Activated CD4-positive, alpha-beta T cell treated with anti-CD3 and anti-CD28 coated beads, Interleukin-2, Interleukin-6, amounts not matched to agents 100 ng/mL and 50 ng/mL, durations not matched to agents 16 hours and 8 hours (primary cell): Measurements from ENCODE around the gene TSC2.
"Not testable (repeated sequence)": the region's sequence is repeated elsewhere in the genome, so short reads cannot be mapped to it uniquely, and the experiment has no call there.

ENCODE experiments used
- DNase-seq: peaks from one replicate; pipeline ENCODE4 v3.0.0-alpha.2; 2020

Gene TSC2

DNA sequence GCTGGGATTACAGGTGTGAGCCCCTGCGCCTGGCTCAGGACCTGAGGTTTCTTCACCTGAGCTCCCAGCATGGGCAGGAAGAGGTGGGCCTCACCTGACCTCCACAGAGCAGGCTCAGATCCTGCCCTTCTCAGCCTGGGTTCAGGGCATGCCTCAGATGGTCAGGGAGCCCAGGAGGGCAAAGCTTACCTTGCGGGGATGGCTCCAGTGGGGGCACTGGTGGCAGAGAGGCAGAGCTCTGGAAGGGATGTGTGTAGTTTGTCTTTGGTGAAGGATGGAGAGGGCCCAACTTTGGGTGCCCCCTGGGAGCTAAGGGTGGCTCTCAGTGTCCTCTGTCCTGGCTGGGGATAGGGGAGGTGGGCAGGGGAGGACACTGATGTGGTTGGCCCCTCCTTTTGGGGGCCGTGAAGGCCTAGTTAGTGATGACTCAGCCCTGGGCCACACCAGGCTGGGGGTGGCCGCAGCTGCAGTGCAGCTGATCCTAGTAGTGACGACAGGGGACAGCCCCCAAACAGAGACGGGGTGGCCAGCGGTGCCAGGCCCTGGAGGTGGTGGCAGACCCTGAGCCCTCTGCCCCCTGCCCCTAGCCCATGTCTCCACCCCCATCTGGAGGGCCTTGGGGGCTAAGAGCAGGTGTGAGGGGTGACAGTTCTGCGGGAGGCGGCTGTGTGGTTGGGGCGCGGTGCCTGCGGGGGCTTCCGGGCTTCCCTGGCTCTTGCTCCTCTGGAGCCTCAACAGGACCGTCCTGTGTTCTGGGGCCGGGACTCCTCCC lies 15.3 kb upstream of the TSC2 start:
- no peak for DNase-seq

GRCh38 chr16:2033057-2033908 lies 14.5 kb upstream of the TSC2 start:
- DNase-seq, result no peak

DNA sequence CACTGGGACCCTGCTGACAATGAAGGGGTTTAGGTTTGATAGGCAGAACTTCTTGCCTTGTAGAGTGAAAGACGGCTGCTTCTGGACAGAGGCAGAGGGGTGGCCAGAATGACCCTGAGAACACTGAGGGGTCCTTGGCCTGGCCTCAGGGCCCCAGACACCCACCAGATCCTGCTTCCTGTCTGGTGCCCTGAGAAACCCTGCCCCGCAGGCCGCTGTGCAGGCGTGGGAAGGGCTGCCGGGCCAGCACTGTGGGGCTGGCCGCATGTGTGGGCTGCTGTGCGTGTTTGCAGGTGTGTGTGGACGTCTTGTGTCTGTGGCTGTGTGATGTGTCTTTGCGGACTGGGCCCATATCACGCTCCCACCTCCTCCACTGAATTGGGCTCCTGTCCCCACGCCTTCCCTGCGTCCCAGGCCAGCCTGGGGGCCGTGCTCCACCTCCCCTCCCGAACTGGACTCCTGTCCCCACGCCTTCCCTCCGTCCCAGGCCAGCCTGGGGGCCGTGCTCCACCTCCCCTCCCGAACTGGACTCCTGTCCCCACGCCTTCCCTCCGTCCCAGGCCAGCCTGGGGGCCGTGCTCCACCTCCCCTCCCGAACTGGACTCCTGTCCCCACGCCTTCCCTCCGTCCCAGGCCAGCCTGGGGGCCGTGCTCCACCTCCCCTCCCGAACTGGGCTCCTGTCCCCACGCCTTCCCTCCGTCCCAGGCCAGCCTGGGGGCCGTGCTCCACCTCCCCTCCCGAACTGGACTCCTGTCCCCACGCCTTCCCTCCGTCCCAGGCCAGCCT lies 13.7 kb upstream of the TSC2 start:
- DNase-seq, result not testable (repeated sequence)

DNA sequence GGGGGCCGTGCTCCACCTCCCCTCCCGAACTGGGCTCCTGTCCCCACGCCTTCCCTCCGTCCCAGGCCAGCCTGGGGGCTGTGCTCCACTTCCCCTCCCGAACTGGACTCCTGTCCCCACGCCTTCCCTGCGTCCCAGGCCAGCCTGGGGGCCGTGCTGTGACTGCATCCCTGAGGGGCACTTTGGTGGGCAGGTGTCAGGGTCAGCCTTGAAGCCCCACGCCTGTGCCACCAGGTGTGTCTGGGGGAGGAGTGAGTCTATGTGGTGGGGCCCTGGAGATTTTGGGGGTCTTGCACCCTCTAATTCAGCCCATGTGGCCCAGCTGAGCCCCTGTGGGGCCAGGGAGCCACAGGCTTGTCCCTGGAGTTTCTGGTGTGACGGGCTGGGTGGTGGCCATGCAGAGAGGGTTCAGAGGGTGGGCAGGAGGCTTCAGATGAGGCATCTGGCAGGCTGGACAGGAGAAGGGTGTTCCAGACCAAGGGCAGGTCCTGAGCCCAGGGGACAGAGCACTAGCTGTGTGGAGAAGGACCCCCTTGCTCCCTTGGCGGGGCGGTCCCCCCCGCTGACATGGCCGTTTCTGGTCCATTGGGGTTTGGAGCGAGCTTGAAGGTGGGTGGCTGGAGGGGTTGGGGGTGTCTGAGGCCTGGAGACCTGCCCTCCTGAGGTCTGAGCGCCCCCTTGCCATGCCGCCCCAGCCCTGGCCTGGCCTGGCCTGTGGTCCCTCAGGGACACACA lies 12.9 kb upstream of the TSC2 start:
- DNase-seq, result no peak

GRCh38 chr16:2035431-2036199 lies 12.2 kb upstream of the TSC2 start:
- DNase-seq, result no peak

DNA sequence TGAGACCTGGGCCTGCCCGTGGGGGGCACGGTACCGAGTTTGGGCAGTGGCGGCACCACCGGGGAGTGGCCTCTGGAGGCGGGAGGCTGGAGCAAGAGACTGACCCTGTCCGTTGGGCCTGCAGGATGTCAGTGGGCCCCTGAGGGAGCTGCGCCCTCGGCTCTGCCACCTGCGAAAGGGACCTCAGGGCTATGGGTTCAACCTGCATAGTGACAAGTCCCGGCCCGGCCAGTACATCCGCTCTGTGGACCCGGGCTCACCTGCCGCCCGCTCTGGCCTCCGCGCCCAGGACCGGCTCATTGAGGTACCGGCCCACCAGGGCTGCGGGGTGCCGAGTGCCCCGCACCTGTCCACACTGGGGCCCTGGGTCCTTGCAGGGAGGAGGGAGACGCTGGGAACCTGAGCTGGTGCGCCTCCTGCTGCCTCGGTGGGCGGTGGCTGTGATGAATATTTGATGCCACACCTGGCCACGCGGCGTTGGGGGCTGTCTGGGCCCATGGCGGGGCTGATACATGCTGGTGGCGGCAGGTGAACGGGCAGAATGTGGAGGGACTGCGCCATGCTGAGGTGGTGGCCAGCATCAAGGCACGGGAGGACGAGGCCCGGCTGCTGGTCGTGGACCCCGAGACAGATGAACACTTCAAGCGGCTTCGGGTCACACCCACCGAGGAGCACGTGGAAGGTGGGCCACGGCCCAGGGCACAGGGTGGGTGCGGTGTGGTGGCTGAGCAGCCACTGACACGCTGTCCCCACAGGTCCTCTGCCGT lies 11.4 kb upstream of the TSC2 start:
- no peak for DNase-seq

DNA sequence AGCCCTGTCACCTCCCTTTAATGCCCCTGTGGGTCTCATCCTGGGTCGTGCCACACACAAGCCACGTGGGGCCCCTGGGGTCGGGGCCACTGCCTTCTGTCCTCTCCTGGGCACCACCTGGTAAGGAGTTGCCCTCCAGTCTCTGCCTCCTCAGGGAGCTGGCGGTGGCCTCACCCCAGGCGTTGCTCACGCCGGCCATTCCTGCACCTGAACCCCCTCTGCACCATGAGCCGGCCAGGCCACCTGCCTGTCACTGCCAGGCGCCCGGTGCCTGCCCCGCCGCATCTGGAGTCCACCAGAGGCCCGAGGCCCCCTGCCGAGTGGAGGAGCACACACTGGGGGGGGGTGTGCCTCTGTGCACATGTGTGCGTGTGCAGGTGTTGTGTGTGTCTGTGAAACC lies 10.7 kb upstream of the TSC2 start:
- DNase-seq, result no peak

DNA sequence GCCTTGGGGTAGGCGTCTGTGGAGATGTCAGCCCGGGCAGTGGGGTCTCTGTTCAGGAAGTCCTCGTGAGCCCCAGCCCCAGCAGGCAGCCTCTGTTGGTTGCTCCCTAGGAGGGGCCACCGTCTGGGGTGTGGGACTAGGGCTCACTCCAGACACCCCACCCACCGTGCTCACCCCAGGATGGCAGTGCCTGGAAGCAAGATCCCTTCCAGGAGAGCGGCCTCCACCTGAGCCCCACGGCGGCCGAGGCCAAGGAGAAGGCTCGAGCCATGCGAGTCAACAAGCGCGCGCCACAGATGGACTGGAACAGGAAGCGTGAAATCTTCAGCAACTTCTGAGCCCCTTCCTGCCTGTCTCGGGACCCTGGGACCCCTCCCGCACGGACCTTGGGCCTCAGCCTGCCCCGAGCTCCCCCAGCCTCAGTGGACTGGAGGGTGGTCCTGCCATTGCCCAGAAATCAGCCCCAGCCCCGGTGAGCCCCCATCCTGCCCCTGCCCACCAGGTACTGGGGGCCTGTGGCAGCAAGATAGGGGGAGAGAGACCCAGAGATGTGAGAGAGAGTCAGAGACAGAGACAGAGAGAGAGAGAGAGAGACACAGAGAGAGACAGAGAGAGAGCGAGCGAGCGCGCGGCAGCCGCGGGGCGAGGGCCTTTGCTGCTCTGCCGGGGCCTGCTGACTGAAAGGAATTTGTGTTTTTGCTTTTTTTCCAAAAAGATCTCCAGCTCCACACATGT lies 10.0 kb upstream of the TSC2 start:
- DNase-seq, result no peak

- no peak for DNase-seq
Observed at GRCh38 chr16:2038382-2039231, 9.2 kb upstream of the TSC2 start.

DNA sequence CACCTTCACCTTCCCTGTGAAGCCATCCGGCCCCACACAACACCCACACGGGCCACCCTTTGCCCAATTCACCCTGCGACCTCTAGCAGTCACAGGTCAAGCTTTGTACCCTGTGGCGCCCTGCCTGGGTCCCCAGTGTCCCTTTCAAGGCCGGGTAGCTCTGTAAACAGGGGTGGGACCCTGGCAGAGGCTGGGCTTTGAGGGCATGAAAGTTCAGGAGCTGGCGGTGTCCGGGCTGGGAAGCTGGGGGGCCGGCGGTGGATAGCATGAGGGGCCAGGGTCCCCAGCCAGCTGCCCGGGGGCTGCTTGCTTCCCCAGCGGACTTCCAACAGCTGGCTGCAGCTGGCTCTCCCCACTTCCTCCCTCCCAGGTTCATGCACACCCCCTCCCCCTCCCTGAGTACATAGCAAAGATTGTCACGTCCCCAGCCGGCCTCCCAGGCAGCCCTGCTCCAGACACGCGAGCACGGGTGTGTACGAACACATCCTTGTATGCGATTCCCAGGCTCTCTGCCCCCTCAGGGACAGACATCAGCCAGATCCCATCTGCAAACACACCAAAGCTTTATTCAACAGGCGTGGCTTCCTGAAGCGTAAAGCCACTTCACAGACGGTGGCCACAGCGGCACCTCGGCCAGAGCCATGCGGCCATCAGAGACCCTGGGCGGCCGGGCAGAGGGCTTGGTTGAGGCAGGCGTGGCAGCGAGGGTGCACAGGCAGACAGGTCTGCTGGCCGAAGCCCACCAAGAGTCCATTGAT lies 8.3 kb upstream of the TSC2 start:
- DNase-seq, result no peak

- no peak for DNase-seq
Observed at GRCh38 chr16:2040041-2040786, 7.6 kb upstream of the TSC2 start.

DNA sequence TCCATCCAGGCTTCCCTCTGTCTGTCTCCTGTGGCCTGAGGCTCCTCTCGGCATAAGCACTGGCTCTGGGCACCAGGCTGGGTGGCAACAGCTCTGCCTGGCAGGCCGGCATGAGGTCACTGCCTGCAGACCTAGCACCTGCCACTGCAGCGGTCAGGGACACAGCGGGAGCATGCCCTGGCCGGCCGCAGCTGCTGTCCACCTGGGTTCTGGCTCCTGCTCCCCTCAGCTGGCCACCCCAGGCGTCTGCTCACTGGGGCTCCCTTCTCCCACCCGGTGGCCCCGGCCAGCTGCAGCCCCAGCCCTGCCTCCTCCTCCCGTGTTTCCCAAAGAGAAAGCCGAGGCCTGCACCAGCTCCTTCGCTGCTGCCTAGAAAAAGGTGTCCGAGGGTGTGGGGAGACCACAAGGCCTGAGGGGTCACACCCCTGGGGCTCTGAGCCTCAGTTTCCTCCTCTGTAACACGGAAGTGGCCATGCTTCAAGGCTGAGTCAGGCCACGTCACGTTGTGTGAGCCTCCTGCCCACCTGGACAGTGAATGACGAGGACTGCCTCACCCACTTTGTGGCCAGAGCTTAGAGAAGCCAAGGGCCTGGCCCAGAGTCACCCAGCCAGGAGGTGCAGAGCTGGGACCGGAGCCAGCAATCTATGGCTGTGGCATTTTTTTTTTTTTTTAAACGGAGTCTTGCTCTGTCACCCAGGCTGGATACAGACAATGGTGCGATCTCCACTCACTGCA lies 6.8 kb upstream of the TSC2 start:
- DNase-seq, result no peak

DNA sequence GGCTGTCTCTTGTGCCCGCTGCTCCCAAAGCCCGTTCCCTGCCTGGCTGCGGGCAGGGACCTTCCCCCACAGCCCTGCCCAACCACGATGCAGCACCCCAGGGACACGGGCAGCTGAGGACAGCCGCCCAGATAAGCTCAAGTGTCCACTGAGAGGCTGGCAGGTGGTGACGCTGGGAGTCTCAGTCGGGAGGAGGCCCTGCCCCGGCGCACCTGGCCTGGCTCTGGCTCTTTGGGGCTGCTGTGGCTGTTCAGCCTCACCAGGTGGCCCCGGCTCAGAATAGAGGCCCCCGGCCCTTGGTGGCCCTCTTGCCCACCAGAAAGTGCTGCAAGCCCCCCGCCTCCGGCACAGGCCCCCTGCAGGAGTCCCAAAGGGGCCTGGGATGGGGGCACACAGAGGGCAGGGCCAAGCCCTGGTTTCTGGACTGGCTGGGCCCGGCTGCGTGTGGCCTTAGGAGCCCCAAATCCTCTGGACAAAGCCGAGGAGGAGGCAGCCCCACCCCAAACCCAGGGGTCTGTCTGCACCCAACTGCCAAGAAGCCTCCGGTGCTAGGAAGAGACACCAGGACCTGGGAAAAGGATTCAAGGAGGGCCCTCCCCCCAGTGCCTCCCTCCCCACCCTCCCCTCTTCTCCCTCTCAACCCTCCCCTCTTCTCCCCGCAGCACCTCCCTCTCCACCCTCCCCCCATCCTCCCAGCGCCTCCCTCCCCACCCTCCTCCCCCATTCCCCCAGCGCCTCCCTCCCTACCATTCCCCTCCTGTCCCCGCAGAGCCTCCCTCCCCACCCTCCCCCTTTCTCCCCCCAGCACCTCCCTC lies 5.4 kb upstream of the TSC2 start:
- DNase-seq, result no peak

- DNase-seq, result no peak
Observed at GRCh38 chr16:2042986-2043666, 4.7 kb upstream of the TSC2 start.

DNA sequence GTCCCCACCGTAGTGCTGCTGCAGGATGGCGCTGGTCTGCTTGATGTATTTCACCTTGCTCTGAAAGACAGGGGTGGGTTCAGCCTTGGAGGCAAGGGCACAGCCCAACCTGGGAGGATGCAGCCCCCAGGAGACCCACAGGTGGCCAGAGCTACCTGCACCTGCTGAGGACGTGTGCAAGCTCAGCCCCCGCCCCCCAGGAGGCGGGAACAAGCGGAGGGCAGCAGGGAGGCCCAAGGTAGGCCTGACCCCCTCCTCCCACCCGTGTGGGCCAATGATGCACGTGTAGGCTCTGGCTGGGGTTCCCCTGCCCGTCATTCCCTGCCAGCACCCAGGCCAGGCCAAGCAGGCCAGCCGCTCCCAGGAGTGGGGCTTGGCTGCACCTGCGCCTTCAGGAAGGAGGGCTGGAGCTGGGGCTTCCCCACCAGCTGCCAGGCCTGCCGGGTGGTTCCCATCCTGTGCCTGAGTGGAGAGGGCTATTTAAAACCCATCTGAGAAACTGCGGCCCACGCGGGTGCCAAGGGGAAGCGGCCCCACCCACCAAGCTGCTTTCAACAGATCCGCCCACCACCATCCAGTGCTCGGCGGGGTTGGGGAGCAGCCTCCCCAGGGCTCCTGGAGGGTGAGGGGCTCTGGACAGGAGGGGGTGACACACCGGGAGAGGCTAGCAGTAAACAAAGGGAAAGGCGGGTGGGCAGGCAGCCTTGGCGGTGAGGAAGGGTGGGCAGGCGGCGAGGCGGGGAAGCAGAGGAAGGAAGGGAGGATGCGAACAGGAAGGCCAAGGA lies 3.9 kb upstream of the TSC2 start:
- DNase-seq, result no peak
